Measurements from ENCODE around the gene GRID2IP. TPM values are rescaled to one million over a fixed set of nuclear protein-coding genes. Genes with fewer than 3 reads are reported as not detected.

The GRID2IP gene
- total and polyA plus RNA-seq, 2 of the 13 experiments (the other 11 are each of a cell fraction or from before 2014, with no cell fraction given), result 0.03 TPM; not detected in 1

- TF ChIP-seq ZNF83 (CRISPR knock-in tag; IDR thresholded peaks at IDR 0.05; ENCODE audit: borderline replicate concordance), result no peak
- TF ChIP-seq GTF3A (CRISPR knock-in tag; conservative IDR thresholded peaks at IDR 0.05), result no peak
- TF ChIP-seq RAD21 (CRISPR knock-in tag; IDR thresholded peaks at IDR 0.05), result 0 out of 2 replicates have a peak, but pooled peaks have one; percentile 12
- TF ChIP-seq GABPA (IDR thresholded peaks at IDR 0.05; ENCODE audit: low read depth, low read length), result no peak
- TF ChIP-seq GABPA (CRISPR knock-in tag; IDR thresholded peaks at IDR 0.05; ENCODE audit: low read depth), result peak; percentile 79
- TF ChIP-seq POLR2AphosphoS5 (IDR thresholded peaks at IDR 0.05; ENCODE audit: low read depth, low read length), result peak; percentile 87
- peak; percentile 32; the same call in 1 of the 2 replicates for TF ChIP-seq ZSCAN29 (CRISPR knock-in tag; conservative IDR thresholded peaks at IDR 0.05)
- TF ChIP-seq ZNF253 (CRISPR knock-in tag; IDR thresholded peaks at IDR 0.05; ENCODE audit: borderline replicate concordance), result no peak
- no peak for TF ChIP-seq ATF3 (CRISPR knock-in tag; IDR thresholded peaks at IDR 0.05)
- 0 out of 2 replicates have a peak, but pooled peaks have one; percentile 7 for TF ChIP-seq ZSCAN31 (CRISPR knock-in tag; IDR thresholded peaks at IDR 0.05; ENCODE audit: low read depth)
- 0 out of 2 replicates have a peak, but pooled peaks have one; percentile 72 for TF ChIP-seq SNAI1 (CRISPR knock-in tag; IDR thresholded peaks at IDR 0.05; ENCODE audit: borderline replicate concordance)
- no peak for TF ChIP-seq ZBTB2 (CRISPR knock-in tag; IDR thresholded peaks at IDR 0.05; ENCODE audit: low read depth)
- peak; percentile 31 for TF ChIP-seq ZNF574 (CRISPR knock-in tag; IDR thresholded peaks at IDR 0.05)
- TF ChIP-seq IRX3 (CRISPR knock-in tag; IDR thresholded peaks at IDR 0.05; ENCODE audit: borderline replicate concordance, low read depth), result no peak
- TF ChIP-seq RBM22 (optimal IDR thresholded peaks at IDR 0.05; ENCODE audit: low read length), result peak; percentile 48
- TF ChIP-seq ZBTB38 (CRISPR knock-in tag; IDR thresholded peaks at IDR 0.05), result no peak; the same call in 1 of the 2 replicates
- no peak for TF ChIP-seq SYNCRIP (IDR thresholded peaks at IDR 0.05; ENCODE audit: insufficient read depth, low read depth, low read length)
- TF ChIP-seq ZNF629 (CRISPR knock-in tag; conservative IDR thresholded peaks at IDR 0.05), result no peak
- TF ChIP-seq NR1H2 (CRISPR knock-in tag; IDR thresholded peaks at IDR 0.05; ENCODE audit: borderline replicate concordance, low read depth), result no peak
- TF ChIP-seq SIN3B (IDR thresholded peaks at IDR 0.05; ENCODE audit: low read length), result no peak
- peak; percentile 73 for TF ChIP-seq MYPOP (CRISPR knock-in tag; IDR thresholded peaks at IDR 0.05)
- TF ChIP-seq YEATS4 (CRISPR knock-in tag; IDR thresholded peaks at IDR 0.05; ENCODE audit: borderline replicate concordance), result no peak
- peak; percentile 67; the same call in 1 of the 2 replicates for TF ChIP-seq ZSCAN21 (CRISPR knock-in tag; IDR thresholded peaks at IDR 0.05; ENCODE audit: borderline replicate concordance)
- peak; percentile 27; the same call in 1 of the 2 replicates for TF ChIP-seq BHLHE40 (IDR thresholded peaks at IDR 0.05; ENCODE audit: low read length)
Measured at GRCh38 chr7:6578114-6579084, 27.1 kb upstream of the GRID2IP start (continued).
